GM18507 (cell line): Measurements from ENCODE around the gene TLE4.
"Not testable (repeated sequence)": the region's sequence is repeated elsewhere in the genome, so short reads cannot be mapped to it uniquely, and the experiment has no call there.

Experiments used
- DNase-seq: peaks from one replicate; pipeline ENCODE4 v3.0.0; 2011; ENCODE audit warnings: low read depth; ENCODE audit not compliant: insufficient read length; ENCODE audit errors: extremely low spot score
- FAIRE-seq: peaks from 2 replicates; lab custom pipeline; 2011; peaks lifted over from hg19 to GRCh38; lab: Jason Lieb, UNC

Gene TLE4

GRCh38 chr9:79629721-79630120, 58.0 kb downstream of the TLE4 start:
- no peak for DNase-seq
- FAIRE-seq = no peak

- FAIRE-seq = peak; percentile 84
- no peak for DNase-seq
These were observed 59.0 kb downstream of the TLE4 start for GRCh38 chr9:79630521-79631403.

- FAIRE-seq = no peak
These were observed 60.3 kb downstream of the TLE4 start for GRCh38 chr9:79632060-79632459.

GRCh38 chr9:79632705-79633104, 60.9 kb downstream of the TLE4 start:
- no peak for FAIRE-seq
- DNase-seq = no peak

More at GRCh38 chr9:79632060-79632459, 60.3 kb downstream of the TLE4 start:
- DNase-seq = no peak

- no peak for DNase-seq
- peak; percentile 24 for FAIRE-seq
These were observed 61.8 kb downstream of the TLE4 start for GRCh38 chr9:79633558-79633957.

GRCh38 chr9:79637177-79637925, 65.6 kb downstream of the TLE4 start:
- DNase-seq = no peak
- no peak for FAIRE-seq

- DNase-seq (no peak), FAIRE-seq (no peak)
These were observed 67.0 kb downstream of the TLE4 start for GRCh38 chr9:79638806-79639205.

GRCh38 chr9:79639354-79639753, 67.6 kb downstream of the TLE4 start:
- no peak for DNase-seq

GRCh38 chr9:79640067-79640466, 68.3 kb downstream of the TLE4 start:
- FAIRE-seq = peak; percentile 29
- not testable (repeated sequence) for DNase-seq

More at GRCh38 chr9:79639354-79639753, 67.6 kb downstream of the TLE4 start:
- FAIRE-seq = no peak

- DNase-seq (no peak), FAIRE-seq (no peak)
These were observed 69.3 kb downstream of the TLE4 start for GRCh38 chr9:79641070-79641469.

GRCh38 chr9:79642671-79643070, 70.9 kb downstream of the TLE4 start:
- FAIRE-seq (no peak), DNase-seq (no peak)

- FAIRE-seq (no peak), DNase-seq (no peak)
These were observed 72.3 kb downstream of the TLE4 start for GRCh38 chr9:79644048-79644447.

- FAIRE-seq = no peak
- no peak for DNase-seq
These were observed 72.8 kb downstream of the TLE4 start for GRCh38 chr9:79644601-79645000.

- no peak for FAIRE-seq
- DNase-seq = no peak
These were observed 73.3 kb downstream of the TLE4 start for GRCh38 chr9:79645110-79645509.

GRCh38 chr9:79646096-79646495, 74.3 kb downstream of the TLE4 start:
- FAIRE-seq (no peak), DNase-seq (no peak)

GRCh38 chr9:79651251-79651795, 79.6 kb downstream of the TLE4 start:
- DNase-seq (no peak), FAIRE-seq (no peak)

- no peak for DNase-seq
- no peak for FAIRE-seq
These were observed 80.8 kb downstream of the TLE4 start for GRCh38 chr9:79652598-79652997.

- FAIRE-seq, DNase-seq: not testable (repeated sequence)
These were observed 83.0 kb downstream of the TLE4 start for GRCh38 chr9:79654591-79655382.

- FAIRE-seq (no peak), DNase-seq (no peak)
These were observed 83.8 kb downstream of the TLE4 start for GRCh38 chr9:79655551-79655950.

- DNase-seq = no peak
- no peak for FAIRE-seq
These were observed 84.4 kb downstream of the TLE4 start for GRCh38 chr9:79656169-79656568.
